Erythroblast (primary cell): Measurements from ENCODE around the gene MOB3C.

Experiments used
- GATA1 ChIP-seq: IDR thresholded peaks from 2 replicates; pipeline ENCODE4 v1.6.1; 2011; ENCODE audit warnings: low read depth, mild to moderate bottlenecking, control low read depth, low read length, moderate library complexity
- POLR2A ChIP-seq: IDR thresholded peaks from 2 replicates; pipeline ENCODE4 v1.6.1; 2011; ENCODE audit warnings: mild to moderate bottlenecking, low read length

DNA sequence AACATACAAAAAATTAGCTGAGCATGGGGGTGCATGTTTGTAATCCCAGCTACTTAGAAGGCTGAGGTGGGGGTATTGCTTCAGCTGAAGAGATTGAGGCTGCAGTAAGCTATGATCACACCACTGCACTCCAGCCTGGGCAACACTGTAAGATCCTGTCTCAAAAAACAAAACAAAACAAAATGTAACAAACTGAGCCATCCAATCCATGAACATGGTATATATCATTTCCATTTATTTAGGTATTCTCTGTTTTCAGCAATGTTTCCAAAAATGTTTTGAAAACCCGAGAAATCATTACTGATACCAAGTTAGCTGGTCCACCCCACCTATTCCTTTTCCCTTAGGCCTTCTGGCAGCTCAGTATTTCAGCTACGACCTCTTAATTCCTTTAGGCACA is 33.2 kb upstream of the MOB3C start:
- no peak for TF ChIP-seq POLR2A
- no peak for TF ChIP-seq GATA1
